ENCODE data around the gene ELAVL2.
A peak's percentile ranks its signal among the peaks of the same experiment; 100 is the strongest.

The ELAVL2 gene

DNA sequence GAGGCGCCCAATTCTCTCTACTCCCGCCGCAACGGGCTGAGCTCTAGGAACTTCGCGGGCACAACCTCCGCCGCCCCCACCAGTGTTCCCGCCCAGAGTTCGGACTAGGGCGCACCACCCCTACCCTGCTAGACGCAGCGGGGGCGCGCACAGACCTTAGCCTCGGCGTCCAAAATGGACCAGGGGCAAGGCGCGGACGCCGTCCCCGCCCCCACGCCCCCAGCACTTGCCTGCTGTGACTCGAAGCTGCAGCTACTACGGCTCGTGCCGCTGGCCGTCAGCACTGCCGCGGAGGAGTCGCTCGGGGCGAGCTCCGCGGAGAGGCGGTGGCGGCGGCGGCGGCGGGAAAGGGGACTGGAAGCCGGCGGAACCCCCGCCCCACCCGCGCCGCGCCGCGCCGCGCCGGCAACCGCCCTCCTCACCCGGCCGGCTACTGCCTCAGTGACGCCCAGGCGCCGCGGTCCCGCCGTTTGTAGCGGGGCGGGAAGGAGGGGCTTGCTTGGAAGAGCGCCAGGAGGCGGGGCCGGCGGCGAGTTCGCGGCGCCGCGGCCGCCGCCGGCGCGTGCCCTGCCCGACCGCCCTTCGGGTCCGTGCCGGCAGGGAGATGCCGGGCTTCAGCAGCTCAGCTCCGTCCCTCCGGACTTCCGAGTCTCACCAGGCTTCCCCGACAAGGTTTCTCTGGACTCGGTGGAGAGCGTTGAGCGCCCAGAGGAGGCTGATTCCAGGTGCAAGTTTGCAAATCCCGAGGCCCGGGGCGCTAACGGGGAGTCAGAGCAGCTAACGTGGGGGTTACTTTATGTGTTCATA, 4.5 kb downstream of the ELAVL2 start:
- DNase-seq = peak; percentile 32

- no peak for DNase-seq
Measured at GRCh38 chr9:23820451-23821374, 5.3 kb downstream of the ELAVL2 start.

DNA sequence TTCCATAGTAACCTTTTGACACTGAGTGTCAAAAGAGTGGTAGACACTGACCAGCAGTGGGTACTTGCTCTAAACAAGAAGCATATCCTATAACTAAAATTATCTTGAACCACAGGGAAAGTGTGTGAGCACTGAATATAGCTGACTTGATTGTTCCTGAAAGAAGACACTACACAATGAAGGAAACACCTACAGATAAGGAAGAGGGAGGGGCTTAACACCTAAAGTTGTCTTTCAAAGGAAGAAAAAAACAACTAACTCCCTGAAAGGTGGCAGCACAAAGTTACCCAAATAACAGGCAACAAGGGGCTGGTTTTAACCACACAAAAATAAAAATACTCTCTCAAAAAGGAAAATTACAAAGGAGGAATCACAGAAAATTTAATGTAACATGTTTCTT, 6.6 kb downstream of the ELAVL2 start:
- no peak for DNase-seq

DNA sequence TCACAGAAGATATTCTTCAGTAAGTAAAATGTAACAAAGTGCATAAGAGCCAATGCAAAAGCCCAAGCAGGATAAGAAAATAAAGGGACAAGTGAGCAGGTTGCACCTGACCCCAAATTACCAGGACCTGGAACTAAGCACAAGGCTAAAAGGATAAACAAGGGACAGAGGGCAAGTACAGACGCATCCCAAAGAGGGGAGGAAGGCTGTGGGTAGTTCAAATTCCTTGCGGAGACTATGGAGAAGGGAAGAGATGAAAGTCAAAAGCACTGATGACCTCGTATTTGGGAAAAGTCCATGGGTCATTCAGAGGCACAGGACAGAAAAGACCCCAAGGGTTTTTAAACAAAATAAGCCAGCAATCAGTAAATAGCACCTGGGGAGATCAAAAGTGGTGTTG, 11.8 kb downstream of the ELAVL2 start:
- DNase-seq = no peak

DNA sequence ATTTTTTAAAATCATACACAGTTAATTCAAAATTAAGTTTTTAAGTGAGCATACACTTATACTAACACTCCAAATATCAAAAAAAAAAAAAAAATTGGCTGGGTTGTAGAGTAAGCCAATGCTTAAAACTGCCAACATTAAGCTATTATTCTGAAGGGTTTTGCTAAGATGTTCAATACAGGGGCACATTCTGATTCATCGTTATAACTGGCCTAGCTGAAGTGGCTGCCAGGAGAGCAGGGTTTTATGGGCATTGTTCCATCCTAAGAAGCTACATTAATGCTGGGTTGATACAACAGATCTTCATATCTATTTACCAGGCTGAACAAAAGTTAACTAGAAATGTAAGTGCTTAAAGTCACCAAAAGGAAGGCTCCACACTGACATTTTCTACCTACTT, 13.4 kb downstream of the ELAVL2 start:
- no peak for DNase-seq

- no peak for DNase-seq
Measured at GRCh38 chr9:23811633-23812032, 14.4 kb downstream of the ELAVL2 start.

- no peak for DNase-seq
Measured at GRCh38 chr9:23803216-23803615, 22.8 kb downstream of the ELAVL2 start.

- no peak for DNase-seq
Measured at GRCh38 chr9:23801523-23801922, 24.5 kb downstream of the ELAVL2 start.

DNA sequence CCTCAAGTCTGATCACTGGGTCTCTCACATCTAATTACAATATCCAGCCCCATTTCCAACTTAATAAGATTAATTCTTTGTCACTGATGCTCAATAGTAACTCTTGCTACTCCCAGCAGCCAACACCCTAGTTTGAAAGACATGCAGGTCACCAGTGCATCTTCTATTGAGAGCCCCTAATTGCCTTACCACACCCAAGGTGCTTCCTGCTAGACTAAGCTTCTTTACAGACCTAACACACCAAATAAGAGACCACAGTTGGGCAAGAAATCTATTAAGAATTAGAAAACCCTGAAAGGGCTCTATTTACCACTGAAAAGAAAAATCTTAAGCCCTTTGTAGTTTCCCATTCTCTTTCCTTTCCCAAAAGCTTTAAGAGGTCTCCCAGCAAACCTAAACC, 26.5 kb downstream of the ELAVL2 start:
- no peak for DNase-seq

- no peak for DNase-seq
Measured at GRCh38 chr9:23798325-23798724, 27.7 kb downstream of the ELAVL2 start.

DNA sequence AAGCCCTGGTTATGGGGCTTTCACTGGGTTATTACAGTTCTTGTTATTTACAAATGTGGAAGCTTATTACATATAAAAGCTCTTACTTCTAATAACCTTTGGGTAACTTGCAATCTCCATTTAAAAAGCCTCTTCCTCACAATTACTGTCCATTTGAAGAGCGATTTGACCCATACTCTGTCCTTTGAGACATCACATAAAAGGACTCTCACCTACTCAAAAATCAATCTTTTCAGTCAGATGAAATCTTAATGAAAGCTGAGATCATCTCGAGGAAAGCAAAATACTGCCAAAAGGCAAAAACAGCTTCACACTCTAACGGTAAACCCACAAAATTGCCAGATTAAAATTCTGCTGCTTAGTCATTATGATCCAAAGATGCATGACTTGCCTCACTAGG, 29.8 kb downstream of the ELAVL2 start:
- no peak for DNase-seq

- DNase-seq = no peak
Measured at GRCh38 chr9:23790351-23791260, 35.4 kb downstream of the ELAVL2 start.

DNA sequence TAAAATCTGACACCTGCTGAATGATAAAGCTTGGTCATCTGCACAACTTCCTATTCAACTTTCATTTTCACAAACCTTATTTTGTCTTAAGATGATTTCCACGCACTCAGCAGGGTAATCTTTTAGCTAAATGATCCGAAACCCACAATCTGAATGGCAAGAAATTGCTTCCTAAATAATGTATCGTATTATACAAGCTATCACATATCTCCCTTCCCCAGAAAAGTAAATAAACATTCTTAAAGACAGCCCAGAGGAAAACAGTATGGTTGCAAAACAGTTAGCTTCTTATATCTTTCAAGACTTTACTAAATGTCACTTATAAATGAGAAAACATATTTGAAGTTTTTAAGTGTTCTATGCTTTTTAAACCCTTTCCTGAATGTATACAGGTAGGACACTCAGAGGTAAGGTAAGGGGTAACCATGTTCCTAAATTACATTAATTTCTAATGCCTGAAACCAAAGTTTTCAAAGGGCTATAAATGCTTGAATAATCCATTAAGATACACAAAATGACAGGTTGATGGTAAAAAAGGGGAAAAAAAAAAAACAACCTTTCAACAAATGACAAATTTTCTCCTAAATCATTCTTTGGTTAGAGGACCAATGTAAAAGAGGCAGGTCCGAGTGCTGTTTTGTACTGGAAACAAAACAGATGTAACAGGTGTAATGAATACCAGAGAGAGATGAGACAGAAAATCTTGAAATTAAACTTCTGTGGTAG, 36.3 kb downstream of the ELAVL2 start:
- DNase-seq = no peak

DNA sequence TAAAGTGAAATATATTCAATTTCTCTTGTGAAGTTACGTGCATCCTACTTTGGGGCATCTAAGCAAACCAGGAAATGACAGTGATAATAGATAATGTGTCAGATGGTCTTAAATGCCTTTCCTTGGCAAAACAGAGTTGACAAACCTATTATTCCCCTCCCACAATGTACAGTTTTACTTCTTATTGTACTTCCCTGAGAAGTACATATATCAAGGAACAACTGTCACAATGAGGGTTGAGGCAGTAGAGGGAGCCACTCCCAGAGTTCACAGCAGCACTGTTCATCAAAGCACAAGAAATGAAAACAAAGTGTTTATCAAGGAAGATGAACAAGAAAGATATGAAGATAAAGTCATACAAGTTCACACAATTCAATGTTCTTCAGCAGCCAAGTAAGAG, 41.1 kb downstream of the ELAVL2 start:
- DNase-seq = no peak

- no peak for DNase-seq
Measured at GRCh38 chr9:23783509-23783908, 42.5 kb downstream of the ELAVL2 start.

- DNase-seq = no peak
Measured at GRCh38 chr9:23779220-23779619, 46.8 kb downstream of the ELAVL2 start.

DNA sequence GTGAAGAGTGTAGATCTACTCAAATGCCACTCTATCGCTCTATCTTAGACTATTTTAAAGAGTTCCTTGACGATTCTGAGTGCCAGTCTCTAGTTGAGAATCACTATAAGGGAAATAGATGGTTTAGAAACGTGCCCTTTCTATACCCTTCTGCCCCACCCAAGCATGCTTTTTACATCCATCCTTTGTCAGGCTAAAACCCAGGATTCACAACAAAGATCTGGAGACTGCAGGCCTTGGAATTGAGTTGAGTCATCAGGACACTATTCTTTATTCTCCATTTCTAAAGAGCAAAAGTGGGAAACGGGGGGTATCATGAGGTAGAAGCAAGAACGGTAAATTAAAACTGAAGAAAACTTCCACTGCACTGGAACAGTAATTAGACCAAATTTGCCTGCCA, 48.7 kb downstream of the ELAVL2 start:
- no peak for DNase-seq

GRCh38 chr9:23775549-23775948, 50.5 kb downstream of the ELAVL2 start:
- DNase-seq = no peak

- no peak for DNase-seq
Measured at GRCh38 chr9:23774266-23774665, 51.8 kb downstream of the ELAVL2 start.

- DNase-seq = no peak
Measured at GRCh38 chr9:23772385-23772783, 53.7 kb downstream of the ELAVL2 start.

DNA sequence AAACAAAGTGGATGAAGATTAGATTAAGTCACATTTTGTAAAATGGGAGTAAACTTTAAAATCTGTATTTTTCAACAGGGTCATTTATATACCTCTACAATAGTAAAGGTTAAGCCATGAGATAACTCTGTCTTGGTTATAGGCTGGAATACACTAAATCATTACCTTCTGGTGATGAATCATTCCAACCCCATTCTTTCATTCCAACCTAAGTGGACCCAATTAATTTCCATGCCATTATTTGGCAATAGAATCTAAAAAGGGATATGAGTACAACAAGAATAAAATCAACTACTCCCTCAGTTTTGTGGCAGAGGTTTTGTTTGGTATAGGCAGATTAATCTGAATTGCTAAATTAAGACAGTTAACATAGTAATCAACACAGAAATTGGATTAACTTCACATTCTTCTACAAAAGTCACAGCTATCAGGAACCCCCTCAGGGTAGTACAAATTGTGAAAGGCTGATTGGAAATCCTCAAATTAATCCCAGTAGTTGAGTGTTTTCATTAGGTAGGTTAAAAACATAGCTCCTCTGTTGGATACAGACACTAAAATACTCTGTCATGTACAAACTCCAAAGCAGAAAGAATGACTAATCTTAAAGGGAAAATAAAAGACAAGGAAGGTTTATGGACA, 54.2 kb downstream of the ELAVL2 start:
- no peak for DNase-seq

Data from SHP77 treated with DMSO at 0.1 percent for 48 hours (cell line).